Kidney tubule cell (primary cell): ENCODE results near the gene VAMP7.
"Not testable (repeated sequence)": the region's sequence is repeated elsewhere in the genome, so short reads cannot be mapped to it uniquely, and the experiment has no call there.

Experiments
- DNase-seq: peaks from one replicate; pipeline ENCODE4 v3.0.0-alpha.2; 2018; ENCODE audit warnings: low spot score

The VAMP7 gene

DNA sequence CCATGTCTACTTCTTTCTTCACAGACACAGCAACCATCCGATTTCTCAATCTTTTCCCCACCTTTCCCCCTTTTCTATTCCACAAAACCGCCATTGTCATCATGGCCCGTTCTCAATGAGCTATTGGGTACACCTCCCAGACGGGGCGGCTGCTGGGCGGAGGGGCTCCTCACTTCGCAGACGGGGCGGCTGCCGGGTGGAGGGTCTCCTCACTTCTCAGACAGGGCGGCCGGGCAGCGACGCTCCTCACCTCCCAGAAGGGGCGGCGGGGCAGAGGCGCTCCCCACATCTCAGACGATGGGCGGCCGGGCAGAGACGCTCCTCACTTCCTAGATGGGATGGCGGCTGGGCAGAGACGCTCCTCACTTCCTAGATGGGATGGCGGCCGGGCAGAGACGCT is 26.5 kb downstream of the VAMP7 start:
- not testable (repeated sequence) for DNase-seq

DNA sequence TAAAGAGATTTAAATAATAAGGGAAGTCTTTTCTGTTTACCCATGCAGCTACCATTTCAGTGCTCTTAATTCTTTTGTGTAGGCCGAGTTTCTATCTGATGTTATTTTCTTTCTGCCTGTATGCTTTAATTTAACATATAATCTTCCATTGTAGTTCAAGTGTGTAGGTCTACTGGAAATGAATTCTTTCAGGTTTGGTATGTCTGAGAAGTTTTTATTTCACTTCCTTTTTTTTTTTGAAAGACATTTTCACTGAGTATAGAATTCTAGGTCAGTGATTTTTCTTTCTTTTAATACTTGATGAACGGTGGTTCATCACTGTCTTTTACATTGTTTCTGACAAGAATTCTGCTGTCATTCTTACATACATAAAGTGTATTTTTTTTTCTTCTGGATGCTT is 42.1 kb downstream of the VAMP7 start:
- DNase-seq = no peak

DNA sequence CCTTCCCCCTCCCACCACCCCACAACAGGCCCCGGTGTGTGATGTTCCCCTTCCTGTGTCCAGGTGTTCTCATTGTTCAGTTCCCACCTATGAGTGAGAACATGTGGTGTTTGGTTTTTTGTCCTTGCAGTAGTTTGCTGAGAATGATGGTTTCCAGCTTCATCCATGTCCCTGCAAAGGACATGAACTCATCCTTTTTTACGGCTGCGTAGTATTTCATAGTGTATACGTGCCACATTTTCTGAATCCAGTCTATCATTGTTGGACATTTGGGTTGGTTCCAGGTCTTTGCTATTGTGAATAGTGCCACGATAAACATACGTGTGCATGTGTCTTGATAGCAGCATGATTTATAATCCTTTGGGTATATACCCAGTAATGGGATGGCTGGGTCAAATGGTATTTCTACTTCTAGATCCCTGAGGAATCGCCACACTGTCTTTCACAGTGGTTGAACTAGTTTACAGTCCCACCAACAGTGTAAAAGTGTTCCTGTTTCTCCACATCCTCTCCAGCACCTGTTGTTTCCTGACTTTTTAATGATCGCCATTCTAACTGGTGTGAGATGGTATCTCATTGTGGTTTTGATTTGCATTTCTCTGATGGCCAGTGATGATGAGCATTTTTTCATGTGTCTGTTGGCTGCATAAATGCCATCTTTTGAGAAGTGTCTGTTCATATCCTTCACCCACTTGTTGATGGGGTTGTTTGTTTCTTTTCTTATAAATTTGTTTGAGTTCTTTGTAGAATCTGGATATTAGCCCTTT is 49.9 kb downstream of the VAMP7 start:
- not testable (repeated sequence) for DNase-seq

DNA sequence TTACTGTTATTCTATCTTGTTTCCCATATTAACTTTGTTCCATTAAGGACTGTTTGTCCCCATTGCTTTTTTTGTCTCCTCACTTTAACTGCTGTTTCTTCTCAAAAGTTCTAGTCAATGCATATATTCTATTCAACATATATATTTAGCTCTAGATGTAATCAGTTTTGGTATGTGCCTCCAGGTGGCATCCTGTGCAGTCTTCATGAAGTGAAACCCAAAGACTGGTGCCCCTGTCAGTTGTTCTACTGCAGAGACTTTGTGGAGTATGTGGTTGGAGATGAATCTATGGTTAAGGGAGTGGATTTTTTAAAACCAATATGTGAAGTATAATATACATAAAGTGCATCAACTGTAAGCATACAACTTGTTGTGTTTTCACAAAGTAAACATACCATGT is 57.0 kb downstream of the VAMP7 start:
- DNase-seq = no peak

DNA sequence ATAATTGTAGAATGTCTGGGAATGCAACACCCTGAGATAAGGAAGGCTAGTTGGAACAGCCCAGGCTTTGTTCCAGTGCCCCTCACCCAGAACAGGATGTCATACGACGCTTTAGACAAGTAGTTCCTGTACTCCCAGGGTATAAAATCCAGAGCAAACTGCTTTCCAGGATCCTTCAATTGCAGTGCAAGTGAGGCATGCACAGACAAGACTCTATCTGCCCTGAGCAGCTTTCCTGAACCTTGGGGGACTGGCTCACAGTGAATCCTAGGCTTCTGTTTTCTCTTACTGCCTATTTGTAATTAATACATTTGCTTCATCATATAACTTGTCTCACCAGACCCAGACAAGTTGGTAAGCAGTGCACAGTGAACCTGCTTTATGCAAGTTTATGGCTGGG is 68.0 kb downstream of the VAMP7 start:
- DNase-seq = no peak

DNA sequence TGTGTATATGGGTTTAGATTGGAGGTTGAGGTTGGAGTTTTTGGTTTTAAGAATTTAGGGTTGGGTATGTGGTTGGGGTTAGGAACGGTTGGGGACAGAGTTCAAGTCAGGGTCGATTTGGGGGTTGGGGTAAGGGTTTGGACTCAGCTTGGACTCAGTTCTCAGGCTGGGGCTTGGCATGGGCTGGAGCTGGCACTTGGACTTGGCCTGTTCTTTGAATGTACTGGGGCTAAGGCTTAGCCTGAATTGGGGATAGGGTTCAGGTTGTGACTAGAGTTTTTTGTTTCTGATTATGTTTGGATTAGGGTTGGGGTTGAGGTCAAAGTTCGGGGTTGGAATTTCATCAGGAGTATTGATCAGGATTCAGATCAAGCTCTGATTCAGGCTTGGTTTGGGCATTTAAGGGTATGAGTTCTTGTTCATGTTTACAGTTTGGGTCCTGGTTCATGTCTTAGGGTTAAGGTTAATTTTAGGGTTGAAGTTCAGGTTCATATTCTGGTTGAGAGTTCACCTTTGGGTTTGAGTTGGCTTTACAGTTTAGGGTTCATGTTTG is 70.2 kb downstream of the VAMP7 start:
- DNase-seq = no peak

DNA sequence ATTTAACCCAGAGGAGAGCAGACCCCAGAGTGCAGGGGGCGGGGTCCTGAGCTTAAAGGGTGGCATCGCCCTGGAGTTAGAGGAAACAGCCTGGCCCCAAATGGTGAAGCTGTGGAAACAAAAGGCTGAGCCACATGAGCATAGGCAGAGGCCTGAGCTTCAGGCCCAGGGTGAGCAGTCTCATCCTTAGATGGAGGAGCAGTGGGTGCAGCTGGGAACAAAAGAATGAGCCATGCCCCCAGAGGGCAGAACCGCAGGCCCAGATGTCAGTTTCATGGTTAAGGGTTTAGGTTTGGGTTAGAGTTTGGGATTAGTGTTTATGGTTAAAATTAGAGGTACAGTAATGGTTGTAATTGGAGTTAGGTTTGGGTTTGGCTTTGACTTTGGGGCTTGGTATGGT is 71.9 kb downstream of the VAMP7 start:
- DNase-seq = no peak

DNA sequence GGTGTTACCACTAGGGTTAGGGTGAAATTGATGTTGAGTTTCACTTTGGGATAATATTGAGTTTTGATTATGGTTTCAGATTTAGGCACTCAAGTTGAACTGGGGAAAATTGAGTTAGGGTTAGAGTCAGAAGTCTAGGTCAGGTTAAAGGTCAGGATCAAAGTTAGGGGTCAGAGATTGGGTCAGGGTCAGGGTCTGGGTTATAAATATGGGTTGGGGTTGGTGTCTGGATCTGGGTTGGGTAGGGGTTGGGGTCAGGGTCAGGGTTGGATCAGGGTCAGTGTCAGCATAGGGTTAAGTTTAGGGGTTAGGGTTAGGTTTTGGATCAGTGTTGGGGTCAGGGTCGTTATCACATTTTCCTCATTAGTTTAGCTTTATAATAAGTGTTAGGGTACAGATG is 73.6 kb downstream of the VAMP7 start:
- DNase-seq = no peak

DNA sequence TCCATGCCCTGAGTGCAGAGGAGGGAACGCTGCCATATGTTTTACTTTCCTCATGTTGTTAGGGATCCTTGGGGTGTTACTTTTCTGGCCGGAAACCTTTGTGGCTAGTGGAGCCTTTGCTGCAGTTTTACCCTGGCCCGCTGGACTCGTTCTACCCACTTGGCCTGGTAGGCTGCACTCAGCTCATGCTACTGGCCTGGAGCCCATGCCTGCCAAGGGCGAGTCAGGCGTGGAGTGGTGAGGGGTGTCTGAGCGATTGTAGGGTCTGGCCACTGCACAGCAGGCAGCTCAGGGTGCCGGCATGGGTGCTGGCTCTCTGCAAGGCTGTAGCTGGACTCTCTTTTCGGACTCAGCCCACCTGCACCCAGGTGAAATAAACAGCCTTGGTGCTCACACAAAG is 75.0 kb downstream of the VAMP7 start:
- DNase-seq = no peak

DNA sequence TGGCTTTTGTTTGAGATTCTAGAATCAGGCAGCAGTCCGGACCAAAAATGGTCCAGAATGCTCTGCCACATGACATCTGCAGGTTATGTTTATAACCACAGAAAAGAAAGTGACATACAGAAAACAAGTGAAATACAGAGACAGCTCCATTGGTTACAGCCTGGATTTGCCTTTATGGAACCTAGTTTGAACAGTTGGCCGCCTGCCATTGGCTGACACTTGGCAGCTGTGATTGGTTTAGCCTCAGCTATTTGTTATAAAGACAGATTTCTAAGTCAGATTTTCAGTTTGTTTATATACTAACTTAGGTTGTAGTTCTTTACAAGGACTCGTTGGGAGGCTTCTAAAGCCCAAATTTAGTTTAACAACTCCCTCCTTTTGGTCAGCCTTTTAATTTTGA is 75.5 kb downstream of the VAMP7 start:
- no peak for DNase-seq

DNA sequence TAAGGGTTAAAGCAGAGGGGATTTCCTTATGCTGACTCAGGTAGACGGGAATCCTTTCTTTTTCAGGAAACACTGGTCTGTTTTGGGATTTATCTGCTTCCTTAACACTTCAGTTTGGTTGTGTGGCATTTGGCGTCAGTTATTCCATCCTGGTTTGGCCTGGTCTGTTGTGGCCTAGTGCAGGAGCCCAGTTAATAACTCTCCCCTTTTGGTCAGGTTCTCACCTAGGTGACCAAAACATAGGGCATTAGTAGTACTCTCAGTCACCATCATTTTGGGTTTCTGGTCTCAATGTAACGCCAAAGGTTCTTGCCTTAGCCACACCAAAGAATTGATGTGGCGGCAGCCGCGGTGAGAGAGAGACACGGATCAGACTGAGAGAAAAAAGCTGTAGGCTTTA is 76.7 kb downstream of the VAMP7 start:
- no peak for DNase-seq

DNA sequence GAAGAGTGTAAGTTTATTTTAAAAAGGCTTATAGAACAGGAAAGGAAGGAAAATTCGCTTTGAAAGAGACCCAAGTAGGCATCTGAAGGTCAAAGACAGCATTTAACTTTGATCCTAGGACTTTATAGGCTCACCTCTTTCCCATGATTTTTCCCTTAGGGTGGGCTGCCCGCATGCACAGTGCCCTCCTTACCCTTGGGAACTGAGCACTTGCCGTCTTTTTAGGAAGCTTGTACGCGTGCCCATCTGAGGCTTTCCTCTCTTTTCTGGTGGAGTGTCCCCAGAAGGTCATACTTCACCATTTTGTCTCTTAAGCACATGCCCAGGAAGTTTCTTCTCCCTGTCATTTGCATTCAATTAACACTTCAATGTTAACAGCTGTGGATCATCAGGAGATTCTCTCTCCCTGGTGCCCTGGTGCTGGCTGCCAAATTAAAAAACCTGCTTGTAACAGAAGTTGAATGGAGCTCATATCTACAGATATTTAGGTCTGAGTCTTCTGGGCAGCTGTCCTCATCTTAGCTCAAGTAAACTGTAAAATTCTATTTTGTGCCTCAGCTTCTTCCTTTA is 78.0 kb downstream of the VAMP7 start:
- DNase-seq = no peak

DNA sequence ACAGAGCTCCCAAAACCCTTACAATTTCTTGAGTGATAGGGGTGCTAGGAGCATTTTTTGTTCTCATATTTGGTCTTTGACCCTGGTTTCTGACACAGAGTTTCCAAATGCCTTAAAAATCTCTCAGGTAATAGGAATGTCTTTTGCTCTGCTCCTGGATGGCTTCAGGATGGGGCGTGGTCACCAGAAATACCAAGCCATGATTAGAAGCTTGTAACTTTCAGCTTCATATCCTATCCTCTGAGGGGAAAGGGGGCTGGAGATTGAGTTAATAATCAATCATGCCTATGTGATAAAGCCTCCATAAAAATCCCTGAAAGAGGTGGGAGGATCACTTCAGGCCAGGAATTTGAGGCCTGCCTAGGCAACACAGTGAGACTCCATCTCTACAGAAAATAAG is 81.8 kb downstream of the VAMP7 start:
- DNase-seq = peak; percentile 30

DNA sequence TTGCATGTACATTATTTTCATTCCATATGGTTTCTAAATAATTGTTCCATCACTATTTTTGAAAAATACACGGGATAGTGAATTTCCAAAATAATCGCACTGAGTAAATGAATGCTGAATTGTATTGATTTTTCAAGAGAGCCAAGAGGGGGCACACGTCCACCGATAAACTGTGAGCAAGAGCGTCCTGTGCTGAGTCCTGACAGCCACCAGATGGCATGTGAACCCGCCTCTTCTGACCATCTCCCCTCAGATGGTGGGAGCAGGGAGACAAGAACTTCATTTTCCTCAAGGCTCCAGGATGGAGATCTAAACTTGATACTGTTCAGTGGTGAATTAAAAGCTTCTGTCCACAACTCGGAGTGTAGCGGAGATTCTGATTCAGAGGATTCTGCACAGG is 85.7 kb downstream of the VAMP7 start:
- DNase-seq = peak; percentile 32

DNA sequence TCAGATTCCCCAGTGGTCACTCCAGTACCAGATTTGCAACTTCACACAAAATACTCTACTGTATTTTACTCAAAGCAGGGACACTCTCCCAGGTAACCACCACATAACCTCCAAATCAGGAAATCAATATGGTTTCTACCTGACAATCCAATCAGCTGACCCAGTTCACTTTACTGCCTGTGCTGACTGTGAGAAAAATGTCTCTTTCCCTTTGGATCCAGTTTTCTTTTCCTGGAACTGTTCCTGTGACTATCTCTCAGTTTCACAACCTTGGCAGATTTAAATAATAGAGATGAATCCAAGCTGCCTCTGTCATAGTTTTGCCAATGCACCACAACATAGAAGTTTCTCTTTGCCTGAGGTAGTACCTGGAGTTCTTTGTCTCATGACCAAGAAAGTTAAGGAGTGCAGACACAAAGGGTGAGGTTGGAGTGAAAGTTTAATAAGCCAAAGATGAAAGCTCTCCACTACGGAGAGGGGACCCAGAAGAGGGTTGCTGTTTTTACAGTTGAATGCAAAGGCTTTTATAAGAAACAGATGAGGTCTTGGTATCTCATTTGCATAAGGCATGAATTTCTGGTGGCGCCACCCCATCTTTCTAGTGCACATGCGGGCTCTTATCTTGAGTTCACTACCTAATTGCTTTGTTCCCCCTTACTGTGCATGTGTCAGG is 86.6 kb downstream of the VAMP7 start:
- no peak for DNase-seq

DNA sequence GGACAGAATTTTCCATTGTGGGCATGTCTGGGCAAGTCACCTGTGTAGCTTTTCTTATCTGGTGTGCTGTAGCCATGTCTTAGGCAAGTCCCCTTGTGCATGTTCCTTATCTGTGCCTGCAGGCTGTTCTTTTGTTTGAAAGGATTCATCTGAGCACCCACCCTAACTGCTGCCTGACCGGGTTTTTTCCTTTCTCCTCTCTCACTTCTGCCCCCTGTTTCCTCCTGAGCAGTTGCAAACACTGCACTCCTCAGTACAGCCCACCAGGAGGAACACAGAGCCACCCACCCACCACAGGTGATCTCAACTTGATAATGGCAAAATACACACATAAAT is 87.1 kb downstream of the VAMP7 start:
- DNase-seq = no peak

DNA sequence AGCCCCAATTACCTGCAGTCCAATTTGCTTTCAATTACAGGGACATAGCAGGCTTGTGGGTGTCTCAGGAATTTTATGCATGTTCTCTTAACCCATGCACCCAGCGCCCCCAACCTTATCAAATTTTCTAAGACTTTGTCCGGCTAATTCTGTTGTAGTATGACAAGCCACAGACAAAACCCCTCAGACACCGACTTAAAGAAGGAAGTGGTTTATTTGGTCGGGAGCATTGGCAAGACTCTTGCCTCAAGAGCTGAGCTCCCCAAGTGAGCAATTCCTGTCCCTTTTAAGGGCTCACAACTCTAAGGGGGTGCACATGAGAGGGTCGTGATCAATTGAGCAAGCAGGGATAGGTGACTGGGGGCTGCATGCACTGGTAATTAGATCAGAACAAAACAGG is 87.6 kb downstream of the VAMP7 start:
- no peak for DNase-seq

DNA sequence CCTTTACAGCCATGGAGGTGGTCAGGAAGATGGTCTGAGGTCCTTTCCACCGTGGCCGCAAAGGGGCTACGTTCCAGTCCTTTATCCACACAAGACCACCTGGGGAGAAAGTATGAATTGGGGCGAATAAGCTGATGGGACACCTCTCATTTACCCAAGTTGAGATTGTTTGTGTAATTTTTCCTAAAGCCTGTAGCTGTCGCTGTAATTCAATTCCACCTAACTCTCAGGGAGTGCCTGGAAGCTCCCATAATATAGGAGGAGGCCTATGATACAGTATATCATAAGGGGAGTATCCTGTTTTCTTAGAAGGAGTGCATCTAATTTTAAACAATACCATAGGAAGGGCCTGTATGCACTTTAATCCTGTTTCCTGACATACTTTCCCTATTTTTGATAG is 90.5 kb downstream of the VAMP7 start:
- not testable (repeated sequence) for DNase-seq

DNA sequence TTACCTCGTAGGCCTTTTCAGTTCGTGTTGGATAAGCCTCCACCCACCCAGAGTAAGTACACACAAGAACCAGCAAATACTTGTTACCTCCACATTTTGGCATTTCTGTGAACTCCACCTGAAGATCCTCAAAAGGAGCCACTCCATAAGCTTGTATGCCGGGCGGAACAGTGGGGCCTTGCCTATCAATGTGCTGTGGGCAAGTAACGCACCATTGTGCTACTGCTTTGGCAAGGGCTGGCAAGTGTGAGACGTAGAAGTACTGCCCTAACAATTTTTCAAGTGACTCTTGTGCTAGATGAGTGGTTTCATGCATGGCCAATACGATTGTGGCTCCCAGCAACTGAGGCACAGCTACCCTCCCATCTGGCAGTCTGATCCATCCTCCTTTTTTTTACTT is 91.1 kb downstream of the VAMP7 start:
- DNase-seq = not testable (repeated sequence)

DNA sequence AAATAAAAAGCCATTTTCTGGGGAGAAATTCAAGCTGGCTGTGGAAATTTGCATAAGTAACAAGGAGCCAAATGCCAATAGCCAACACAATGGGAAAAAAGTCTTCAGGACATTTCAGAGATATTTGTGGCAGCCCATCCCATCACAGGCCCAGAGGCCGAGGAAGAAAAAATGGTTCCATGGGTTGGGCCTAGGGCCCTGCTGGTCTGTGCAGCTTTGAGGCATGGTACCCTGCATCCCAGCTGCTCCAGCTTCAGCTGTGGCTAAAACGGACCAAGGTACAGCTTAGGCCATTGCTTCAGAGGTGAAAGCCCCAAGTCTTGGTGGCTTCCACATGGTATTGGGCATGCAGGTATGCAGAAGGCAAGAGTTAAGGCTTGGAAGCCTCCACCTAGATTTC is 102.2 kb downstream of the VAMP7 start:
- DNase-seq = no peak

DNA sequence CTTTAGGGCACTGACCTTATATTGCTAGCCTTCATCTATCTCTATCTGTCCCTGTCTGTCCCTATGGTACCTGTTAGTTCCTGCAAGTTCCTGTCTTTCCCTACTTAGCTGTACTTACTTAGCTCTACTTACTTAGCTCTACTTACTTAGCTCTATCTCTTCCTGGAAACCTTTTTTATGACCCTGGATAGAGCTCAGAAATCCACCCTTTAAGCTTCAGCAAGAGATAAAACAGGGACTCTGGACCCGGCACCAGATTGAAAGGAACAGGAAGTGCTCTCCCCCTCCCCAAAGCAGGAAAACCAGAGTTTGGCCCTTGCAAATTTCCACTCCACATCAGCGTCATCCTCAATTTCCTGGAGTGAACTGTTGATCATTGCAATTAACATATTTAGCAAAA is 104.1 kb downstream of the VAMP7 start:
- no peak for DNase-seq

DNA sequence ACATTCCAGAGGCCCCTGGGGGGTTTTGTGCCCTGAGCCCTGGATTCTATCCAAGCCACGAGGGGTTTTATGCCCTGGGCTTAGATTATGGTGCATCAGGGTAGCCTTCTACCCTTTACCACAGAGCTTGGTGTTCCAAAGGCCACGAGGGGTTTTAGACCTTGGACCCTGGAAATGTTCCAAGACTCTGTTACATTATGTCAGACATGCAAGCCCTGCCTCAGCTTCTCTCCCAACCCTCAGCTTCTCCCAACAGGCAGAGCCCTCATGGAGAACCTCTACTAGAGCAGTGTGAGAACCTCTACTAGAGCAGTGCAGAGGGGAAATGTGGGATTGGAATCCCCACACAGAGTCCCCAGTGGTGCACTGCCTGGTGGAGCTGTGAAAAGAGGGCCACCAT is 105.8 kb downstream of the VAMP7 start:
- not testable (repeated sequence) for DNase-seq

DNA sequence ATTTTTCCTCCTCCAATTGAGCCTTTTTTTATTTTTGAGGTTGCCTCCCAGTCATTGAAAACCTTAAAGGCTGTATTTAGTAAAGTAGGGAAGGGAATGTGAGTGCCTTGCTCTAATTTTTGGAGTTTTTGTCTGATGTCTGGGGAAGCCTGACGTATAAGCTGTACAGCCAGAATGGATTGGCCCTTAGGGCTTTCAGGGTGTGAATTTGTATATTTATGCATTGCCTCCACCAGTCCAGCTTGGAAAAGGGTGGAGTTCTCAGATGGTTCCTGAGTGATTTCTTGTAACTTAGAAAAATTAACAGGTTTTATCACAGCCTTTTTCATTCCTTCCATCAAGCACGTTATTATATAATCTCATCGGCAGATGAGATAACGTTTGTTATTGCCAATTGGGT is 107.7 kb downstream of the VAMP7 start:
- DNase-seq = no peak
